HG02870 (cell line): Measurements from ENCODE around the gene SMPD3.

Source experiments
- ATAC-seq: cut with Tn5 transposase; IDR thresholded peaks from one replicate; pipeline ENCODE4 v1.9.1; 2021; ENCODE audit warnings: mild to moderate bottlenecking, moderate library complexity; ENCODE audit not compliant: unreplicated experiment

Gene SMPD3

DNA sequence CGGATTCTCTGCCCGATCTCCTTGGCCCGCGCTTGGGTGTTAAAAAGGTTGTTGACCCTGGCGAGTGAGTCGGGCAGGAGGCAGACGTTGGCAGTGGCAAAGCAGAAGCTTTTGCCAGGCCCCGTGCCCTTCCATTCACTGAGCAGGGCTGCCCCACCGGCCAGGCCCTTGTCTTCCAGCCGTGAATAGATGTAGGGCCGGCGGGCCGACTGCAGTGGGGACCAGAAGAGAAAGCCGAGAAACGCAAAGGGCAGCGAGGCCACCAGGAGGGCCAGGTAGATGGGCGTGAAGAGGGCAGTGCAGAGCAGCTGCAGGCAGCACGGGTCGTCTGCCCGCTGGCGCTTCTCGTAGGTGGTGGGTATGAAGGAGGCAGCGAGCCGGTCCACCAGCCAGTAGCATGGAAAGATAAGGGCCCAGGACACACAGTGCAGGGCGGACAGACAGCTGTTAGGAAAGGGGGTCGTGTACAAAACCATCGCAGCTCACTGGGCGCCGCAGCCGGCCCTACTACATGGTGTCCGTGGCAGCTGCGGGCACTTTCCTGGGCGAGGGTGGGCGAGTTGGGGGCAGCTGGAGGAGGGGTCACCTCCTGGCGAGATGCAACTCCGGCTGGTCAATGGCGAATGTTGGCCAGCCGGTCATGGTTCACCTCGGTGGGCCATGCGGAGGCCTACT lies 76.5 kb downstream of the SMPD3 start:
- no peak for ATAC-seq

DNA sequence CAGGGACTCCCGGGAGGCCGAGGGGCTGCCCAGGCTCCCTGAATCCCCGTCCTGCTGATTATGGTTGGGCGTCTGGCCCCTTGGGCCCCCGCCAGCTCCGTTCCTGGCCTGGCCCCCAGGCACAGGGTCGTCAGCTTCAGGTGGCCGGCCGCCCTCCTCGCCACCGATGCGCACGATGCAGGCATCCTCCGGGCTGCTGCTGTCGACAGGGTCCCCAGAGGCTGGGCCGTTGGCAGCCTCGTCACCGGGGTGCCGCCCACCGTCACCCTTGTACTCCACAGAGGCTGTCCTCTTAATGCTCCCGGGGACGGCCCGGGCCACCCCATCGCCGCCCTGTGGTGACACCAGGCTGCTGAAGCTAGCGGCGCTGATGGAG lies 77.0 kb downstream of the SMPD3 start:
- no peak for ATAC-seq

DNA sequence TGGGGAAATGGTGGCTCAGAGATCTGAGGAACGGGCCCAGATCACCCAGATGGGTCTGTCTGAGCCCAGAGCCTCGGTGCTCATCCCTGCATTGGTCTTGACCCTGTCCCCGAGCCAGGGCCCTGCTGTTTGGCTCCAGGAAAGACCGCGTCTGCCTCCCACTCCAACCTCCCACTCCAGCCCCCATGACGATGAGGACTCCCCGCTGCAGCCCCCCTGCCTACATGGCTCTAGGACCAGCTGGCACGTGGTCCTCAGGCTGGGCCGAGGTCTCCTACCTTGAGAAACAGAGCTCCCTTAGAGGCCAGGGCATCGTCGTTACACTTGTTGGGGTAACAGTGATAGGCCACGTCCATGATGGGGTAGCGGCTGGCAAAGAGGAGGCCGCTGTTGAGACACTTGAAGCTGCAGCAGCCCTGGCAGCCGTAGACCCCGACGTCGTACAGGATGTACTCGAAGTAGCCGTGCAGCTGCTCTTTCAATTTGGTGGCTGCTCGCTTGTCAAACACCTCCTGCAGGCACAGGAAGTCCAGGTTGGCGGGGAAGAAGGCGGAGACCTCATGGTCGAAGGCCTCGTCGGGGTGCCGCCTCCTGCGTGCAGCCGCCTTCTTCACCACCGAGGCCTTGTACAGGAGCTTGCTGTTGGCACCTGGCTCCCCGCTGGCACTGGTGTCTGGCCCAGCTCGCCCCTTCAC lies 77.6 kb downstream of the SMPD3 start:
- ATAC-seq, result no peak

DNA sequence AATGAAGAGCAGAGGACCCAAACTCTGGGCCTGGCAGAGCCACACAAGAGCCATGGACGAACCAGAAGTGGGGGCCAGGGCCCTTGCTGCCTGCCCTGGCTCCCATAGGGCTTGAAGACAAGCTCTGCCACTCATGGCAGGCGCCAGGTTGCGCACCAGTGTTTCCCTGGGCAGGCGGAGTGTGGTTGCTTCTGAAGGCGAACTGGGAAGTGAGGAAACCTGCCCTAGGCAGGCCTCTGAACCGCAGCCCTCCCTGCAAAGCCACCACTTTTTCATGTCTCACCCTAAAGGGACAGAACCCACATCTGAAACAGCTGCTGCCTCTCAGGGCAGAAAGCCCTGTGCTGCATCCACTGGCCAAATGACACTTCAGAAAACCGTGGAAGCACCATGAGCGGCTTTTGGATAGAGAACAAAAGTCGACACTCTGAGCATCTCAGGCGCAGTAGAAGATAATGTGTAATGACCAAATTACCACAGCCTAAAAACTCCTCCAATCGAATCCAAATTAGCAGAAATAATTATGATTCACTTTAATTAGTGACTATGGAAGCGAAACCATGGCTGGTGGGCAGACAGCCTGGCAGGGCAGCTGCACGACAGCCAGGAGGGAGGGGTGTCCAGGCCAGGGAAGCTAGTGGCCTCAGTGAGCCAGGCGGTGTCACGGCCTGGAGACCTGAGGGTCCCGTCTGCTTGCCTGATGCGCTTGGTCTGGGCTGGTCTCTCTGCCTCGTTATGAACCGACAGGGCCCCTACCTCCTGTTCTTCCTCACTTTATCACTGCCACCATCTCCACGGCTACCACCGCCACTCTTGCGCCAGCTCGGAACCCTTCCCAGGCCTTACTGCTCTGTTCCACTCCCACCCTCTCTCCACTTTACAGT lies 78.4 kb downstream of the SMPD3 start:
- ATAC-seq, result peak; percentile 54

DNA sequence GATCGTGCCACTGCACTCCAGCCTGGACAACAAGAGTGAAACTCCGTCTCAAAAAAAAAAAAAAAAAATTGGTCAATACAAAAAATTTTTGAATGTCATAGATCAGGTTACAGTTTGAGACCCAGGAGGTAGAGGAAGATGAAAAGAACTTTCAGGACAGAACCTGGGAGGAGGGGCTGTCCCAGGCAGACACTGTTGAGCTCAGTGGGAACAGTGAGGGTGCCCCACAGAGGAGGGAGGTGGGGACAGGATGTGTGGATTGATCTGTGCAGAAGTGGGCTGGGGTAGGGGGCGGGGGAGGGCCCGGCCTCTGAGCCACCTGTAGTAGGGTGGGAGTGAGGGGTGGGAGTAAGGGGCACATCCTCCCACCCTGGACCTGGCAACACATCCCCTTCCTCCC lies 79.1 kb downstream of the SMPD3 start:
- no peak for ATAC-seq

DNA sequence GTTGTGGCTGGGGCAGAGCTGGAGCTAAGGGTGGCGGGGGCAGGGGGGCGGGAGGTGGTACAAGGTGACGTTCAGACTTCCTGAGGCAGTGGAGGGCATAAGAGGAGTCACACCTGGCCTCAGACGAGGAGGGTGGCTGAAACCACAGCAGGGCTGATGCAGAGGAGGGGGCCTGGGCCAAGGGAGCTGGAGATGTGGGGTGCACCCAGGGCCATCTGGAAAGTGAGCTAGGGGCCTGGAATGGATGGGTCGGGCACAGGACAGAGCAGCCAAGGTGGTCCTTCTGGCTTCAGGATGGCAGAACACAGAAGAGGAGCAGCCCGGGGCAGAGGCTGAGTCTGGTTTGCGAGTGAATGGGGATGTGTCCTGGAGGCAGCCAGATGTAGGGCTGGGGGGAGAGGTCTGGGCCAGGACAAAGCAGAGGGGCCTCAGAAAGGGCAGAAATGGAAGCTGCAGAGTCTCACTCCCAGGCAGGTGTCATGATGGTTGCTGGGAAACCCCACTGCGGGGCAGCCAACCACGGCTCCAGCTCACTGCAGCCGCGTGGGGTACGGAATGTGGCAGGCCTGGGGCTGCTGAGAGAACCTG lies 79.9 kb downstream of the SMPD3 start:
- peak; percentile 51 for ATAC-seq

DNA sequence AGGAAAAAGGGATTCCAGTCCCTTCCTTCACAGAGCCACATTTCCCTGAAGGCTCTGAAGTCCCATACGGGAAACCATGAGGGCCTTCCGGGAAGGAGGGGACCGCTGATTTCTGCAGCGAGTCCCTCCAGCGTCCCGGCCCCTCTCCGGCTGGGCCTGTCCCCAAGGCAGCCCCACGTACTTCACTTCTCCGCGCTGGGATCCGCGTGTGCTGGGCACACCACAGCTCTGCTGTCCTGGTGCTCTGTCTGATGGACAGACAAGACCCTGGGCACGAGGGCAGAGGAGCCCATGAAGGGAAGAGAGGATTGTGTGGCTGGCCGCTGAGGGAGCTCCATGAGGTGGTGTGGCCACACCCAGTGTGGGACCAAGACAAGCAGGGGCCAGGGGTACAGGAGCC lies 80.4 kb downstream of the SMPD3 start:
- no peak for ATAC-seq

DNA sequence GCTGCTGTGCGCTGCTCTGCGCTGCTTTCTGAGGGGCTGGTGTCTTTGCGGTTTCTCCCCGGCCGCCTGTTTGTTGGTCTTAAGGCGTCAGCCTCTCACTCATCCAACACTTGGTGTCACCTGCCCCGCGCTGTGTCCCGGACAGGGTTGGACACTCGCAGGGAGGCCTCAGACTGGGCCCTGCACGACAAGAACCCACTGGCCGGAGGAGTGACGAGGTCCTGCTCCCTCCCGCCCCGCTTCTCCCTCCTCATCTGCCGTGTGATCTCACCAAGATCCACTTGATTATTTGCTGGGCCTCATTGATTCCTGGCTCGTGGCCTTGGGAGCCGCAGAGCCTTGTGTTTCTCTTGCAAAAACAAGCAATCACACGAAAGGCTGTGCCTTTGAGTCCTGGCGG lies 80.9 kb downstream of the SMPD3 start:
- ATAC-seq, result no peak

DNA sequence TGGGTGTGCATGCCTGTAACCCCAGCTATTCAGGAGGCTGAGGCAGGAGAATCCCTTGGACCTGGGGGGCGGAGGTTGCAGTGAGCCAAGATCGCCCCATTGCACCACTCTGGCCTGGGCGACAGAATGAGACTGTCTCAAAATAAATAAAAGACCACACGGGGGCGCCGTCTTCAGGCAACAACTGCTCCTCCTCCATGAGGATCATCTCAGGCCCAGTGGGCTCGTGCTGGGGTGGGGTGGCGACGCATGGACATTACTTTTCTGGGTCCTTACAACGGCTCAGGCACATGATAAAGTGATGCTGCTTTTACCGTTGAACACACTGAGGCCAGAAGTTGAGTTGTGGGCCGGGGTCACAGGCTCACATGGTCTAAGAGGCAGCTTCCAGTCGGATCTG lies 81.3 kb downstream of the SMPD3 start:
- no peak for ATAC-seq

DNA sequence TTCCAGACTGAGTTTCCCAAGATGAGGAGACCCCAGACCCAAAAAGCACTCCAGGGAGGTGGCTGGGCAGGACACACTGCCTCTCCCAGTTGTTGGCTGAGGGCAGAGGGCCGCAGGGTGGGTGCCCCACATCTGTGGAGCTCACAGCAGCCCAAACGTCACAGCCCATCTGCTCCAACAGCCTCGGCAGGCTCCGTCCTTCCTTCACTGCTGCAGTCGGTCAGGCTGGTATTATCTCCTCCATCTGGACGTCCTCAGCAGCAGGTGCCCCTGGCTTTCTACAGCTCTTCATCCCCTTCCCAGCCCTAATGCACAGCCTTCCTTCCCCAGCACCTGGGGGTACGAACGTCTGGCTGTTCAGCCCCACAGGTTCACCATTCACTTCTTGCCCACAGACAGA lies 82.2 kb downstream of the SMPD3 start:
- ATAC-seq, result no peak

DNA sequence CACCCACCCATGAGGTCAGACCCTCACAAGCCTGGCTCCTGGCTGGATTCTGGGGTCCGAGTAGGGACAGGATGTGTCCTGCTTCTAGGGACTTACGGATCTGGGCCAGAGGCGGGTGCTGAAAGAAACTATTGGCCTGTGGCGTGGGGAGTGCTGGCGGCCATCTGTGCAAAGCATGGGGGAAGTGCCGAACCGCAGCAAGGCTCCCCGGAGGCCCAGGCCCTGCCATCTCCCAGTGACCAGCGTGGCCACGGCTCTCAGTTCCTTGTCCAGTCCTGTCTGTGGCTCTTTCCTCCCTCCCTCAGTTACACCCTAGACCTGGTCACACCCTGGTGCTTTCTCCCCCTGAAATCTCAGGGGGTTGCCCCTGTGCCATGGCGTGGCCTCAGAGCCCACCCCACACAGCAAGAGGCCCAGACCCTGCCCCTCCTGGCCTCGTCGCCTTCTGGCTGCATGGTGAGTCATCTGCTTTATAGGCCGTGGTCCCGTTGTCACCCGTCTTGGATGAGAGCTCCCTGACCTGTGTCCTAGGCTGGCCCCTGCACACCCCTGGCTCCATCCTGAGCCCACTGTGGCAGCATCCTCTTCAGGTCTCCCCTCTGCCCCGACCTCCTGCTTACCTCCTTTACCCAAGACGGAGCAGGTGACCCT lies 83.0 kb downstream of the SMPD3 start:
- no peak for ATAC-seq

DNA sequence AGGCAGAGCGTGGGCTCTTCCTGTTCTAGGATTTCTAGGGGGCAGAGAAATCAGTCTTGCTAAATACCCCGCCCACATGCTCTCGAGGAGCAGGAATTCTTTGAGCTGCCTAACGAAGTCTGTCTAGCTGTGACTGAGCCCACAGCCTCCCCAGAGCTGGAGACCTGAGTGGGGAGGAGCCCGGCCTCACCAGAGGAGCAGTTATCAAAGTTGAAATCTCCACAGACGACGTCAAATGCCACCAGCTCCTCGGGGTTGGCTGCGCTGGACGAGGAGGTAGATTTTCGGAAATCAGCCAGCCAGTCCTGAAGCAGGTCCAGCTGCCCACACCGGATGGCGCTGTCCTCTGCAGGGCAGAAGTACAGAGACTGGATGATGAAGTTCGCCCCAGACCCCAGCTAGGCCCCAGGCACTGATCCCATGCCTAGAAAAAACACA lies 83.7 kb downstream of the SMPD3 start:
- no peak for ATAC-seq

DNA sequence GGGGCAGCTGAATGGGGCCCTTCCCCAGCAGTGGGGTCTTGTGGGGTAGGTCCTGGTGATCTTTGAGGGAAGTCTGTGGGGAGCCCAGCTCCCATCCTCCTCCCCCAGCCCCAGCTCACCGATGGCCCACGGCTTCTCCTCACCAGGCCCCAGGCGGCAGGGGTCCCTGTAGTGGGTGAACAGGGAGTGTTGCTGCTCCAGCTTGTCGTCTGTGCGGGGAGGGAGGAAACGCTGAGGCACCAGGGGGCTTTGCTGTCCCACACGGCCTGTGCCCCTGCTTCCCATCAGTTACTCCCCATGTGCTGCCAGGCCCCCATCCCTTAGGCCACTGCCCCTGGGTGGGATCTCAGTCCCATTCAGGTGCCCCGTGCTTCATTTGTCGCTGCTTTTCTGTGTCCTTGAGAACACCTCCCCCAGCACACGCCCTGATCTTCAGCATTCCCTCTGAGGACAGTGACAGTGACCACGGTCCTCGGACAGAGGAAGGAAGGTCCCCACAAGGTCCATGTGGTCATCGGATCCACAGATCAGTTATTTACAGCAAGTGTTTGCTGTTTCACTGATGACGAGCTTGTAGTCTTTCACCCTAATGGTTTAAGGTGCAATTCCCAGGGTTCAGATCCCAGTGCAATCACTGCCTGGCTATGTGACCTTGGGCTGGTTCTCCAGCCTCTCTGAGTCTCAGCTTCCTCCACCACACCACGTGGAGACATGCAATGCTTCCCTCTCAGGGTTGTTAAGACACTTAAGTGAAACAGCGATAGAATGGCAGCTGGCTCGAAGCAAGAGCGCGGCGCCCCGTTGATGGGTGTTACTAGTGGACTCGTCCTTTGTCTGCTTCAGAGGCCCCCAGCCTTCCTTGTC lies 84.4 kb downstream of the SMPD3 start:
- no peak for ATAC-seq

DNA sequence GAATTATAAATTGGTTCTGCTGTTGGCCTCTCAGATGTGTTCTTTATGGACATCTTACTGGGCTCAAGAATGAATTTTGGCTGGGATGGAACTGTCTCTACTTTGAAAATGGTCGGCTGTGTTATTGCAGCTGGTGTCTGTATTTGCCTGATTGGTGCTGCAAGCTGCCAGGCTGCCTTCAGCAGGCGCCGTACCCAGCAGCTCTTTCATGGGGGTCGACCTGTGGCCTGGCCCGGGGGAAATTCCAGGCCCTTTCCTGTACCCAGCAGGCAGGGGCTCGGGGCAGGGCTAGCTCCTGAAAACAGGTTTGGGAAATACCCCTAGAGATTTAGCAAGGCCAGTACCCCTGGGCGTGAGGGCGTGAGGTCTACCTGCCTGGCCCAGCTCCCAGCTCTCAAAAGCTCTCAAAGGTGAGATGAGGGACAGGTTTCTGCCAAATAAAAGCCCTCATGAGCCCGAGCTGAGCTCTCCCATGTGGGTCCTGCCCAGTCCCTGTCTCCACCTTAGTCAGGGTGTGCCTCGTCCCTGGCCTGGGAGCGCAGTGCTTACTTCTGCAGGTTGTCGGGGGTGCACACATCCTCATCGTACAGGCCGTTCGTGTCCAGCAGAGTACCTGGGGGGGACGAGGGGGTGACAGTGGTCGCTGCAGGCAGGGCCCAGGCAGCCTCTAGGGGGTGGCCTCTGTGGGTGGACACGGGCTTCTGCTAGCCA lies 85.2 kb downstream of the SMPD3 start:
- ATAC-seq, result no peak

DNA sequence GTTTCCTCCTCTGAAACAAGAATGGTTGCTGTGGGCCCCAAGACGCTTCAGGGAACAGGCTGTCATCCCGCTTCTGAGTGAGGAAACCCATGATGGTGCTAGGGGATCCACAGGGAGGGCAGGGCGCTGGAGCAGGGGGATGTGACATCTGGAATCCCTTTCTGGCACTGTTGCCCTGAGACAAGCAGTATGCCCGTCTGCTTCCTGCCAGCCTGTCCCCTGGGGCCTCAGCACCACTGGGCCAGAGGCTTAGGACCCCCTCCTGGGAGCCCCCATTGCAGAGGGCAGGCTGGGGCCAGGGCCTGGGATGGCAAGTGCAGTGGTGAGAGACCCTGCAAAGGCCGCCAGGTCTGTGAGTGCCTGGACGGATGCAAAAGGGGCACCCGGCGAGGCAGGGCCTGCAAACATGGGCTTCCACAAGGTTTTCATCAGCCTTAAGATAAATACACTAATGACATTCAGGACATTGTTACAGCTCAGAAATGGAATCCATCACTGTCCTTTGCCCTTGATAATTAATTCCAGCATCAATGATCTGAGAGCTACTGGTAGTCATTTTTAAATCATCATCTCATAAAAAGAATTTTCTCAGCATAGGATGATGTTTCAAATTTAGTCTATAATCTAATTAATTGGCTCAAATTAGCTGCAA lies 85.9 kb downstream of the SMPD3 start:
- ATAC-seq, result no peak

DNA sequence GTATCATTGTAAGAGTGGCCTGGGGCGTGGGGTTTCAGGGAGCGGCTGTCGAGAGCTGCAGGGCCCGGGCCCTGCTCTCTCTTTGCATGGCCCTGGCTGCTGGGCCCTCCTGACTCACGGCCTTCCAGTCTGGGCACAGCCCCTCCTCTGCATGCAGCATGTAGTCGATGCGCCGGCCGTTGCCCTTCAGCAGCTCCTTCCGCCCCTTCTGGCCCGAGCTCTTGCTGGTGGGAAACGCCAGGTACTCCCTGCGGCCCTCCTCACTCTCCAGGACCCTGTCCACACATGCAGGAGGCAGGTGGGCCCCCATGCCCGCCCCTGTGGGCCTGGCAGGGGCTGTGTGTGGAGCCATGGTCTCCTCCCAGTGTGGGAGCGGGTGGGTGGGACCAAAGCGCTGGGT lies 86.8 kb downstream of the SMPD3 start:
- no peak for ATAC-seq

DNA sequence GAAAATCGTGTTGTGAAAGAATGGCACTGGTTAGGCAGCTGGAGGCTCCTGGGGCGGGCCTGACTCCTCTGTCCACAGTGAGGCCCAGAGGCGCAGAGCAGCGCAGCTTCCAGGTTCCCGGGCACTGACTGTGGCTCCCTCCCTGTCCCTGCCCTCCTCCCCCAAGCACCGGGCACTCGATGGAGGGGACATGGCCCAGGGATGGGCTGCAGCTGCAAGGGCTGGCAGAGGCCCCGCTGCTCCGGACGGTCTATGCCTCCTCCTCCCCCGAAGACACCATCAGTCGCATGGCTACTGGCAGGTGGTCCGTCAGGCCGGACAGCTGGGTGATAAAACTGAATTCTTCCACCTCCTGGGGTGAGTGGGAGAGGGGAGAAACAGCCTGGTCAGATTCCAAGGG lies 87.4 kb downstream of the SMPD3 start:
- no peak for ATAC-seq

DNA sequence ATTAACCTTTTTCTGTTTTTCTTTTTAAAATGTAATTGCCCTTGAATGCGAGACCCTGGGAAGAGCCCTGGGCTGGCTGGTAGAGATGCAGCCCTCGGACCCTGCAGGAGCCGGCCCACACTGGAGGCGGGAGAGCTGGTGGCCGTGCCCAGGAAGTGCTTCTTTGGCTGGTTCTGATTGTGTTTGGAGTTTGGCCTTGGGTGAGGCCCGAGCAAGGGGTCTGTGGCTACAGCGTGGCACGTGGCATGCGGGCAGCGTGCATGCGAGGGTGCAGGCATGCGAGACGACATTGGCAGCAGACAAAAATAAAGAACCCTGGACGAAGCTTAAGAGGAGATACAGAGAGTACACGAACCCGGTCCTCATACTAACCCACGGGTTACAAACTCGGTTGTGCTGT lies 87.8 kb downstream of the SMPD3 start:
- no peak for ATAC-seq
